Right lobe of liver (tissue), 4 donors: ENCODE data around the gene EPS15.
"Not testable (repeated sequence)": the region's sequence is repeated elsewhere in the genome, so short reads cannot be mapped to it uniquely, and the experiment has no call there.

Experiments
- POLR2A ChIP-seq: fragments of 450-650 bp; IDR thresholded peaks from one replicate; pipeline ENCODE4 v1.6.1; 2017; ENCODE audit warnings: antibody characterized with exemption, mild to moderate bottlenecking
- TF ChIP-seq, protein P1 (sequence below), 4 donors: fragments of 200-600 bp in 3 of 4; fragments of 450-650 bp in 1 of 4; IDR thresholded peaks; one replicate each; pipeline versions ENCODE4 v1.5.1 to v1.8.0; 2016 to 2022; ENCODE audit warnings: antibody characterized with exemption in 4 of 4, mild to moderate bottlenecking in 2 of 4
- donor health status: DM: no; HTN: no; CAD: no.
- donor health status: DM: no; HTN: no; CAD: no.
- donor health status: DM: no; HTN: yes; CAD: no.

DNA sequence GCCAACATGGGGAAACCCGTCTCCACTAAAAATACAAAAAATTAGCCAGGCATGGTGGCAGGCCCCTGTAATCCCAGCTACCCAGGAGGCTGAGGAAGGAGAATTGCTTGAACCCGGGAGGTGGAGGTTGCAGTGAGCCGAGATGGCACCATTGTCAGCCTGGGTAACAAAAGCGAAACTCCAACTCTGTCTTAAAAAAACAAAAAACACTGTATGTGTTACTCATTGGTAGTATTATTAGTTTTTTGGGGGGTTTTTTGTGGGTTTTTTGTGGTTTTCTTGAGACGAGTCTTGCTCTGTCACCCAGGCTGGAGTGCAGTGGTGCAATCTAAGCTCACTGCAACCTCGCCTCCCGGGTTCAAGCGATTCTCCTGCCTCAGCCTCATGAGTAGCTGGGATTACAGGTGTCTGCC lies 17.8 kb downstream of the EPS15 start:
- TF ChIP-seq, protein P1, sequence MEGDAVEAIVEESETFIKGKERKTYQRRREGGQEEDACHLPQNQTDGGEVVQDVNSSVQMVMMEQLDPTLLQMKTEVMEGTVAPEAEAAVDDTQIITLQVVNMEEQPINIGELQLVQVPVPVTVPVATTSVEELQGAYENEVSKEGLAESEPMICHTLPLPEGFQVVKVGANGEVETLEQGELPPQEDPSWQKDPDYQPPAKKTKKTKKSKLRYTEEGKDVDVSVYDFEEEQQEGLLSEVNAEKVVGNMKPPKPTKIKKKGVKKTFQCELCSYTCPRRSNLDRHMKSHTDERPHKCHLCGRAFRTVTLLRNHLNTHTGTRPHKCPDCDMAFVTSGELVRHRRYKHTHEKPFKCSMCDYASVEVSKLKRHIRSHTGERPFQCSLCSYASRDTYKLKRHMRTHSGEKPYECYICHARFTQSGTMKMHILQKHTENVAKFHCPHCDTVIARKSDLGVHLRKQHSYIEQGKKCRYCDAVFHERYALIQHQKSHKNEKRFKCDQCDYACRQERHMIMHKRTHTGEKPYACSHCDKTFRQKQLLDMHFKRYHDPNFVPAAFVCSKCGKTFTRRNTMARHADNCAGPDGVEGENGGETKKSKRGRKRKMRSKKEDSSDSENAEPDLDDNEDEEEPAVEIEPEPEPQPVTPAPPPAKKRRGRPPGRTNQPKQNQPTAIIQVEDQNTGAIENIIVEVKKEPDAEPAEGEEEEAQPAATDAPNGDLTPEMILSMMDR (IDR thresholded peaks at IDR 0.05): not testable (repeated sequence)
- TF ChIP-seq POLR2A: not testable (repeated sequence)
